ENCODE measurements around the gene PLPP1.

Gene PLPP1

GRCh38 chr5:55580042-55580441 is 45.3 kb upstream of the PLPP1 start:
- peaks cover 18% of the 10 kb centered on the region for H3K27me3 ChIP-seq (ENCODE audit: control insufficient read depth, low read length)
- TF ChIP-seq CTCF (IDR thresholded peaks at IDR 0.05; ENCODE audit: low read depth, low read length, poor library complexity, severe bottlenecking) (no peak), EZH2phosphoT487 (IDR thresholded peaks at IDR 0.05; ENCODE audit: borderline replicate concordance, low read length) (no peak)
- H3K36me3 ChIP-seq (ENCODE audit: control insufficient read depth, low read length): no peaks in the 10 kb centered on the region

GRCh38 chr5:55578771-55579170 is 44.0 kb upstream of the PLPP1 start:
- Histone ChIP-seq H3K36me3 (ENCODE audit: control insufficient read depth, low read length) (no peaks in the 10 kb centered on the region), H3K27ac (ENCODE audit: low read depth, low read length) (no peak overlapping the region), H3K4me1 (ENCODE audit: control insufficient read depth, low read length) (0 out of 2 replicates have a peak, but pooled peaks cover 3% of the 10 kb centered on the region), H4K20me1 (ENCODE audit: control insufficient read depth, insufficient read depth, low read depth, low read length) (no peaks in the 10 kb centered on the region), H3K9me3 (ENCODE audit: control insufficient read depth, insufficient read depth, low read length) (no peaks in the 10 kb centered on the region), H3K9me2 (replicated peaks; ENCODE audit: control insufficient read depth, low read length) (no peaks in the 10 kb centered on the region), H3K27me3 (ENCODE audit: control insufficient read depth, low read length) (peaks cover 18% of the 10 kb centered on the region), H3K4me3 (ENCODE audit: low read length) (no peak overlapping the region), H3K79me2 (ENCODE audit: control insufficient read depth, low read length) (no peaks in the 10 kb centered on the region), H3K4me2 (ENCODE audit: low read length) (no peak overlapping the region), H3F3A (ENCODE audit: control insufficient read depth, insufficient read depth) (no peaks in the 10 kb centered on the region)
- TF ChIP-seq CTCF (IDR thresholded peaks at IDR 0.05; ENCODE audit: low read depth, low read length, poor library complexity, severe bottlenecking): no peak
- TF ChIP-seq EZH2phosphoT487 (IDR thresholded peaks at IDR 0.05; ENCODE audit: borderline replicate concordance, low read length): no peak

More at GRCh38 chr5:55580042-55580441, 45.3 kb upstream of the PLPP1 start:
- Histone ChIP-seq H4K20me1 (ENCODE audit: control insufficient read depth, insufficient read depth, low read depth, low read length) (no peaks in the 10 kb centered on the region), H3K9me2 (replicated peaks; ENCODE audit: control insufficient read depth, low read length) (no peaks in the 10 kb centered on the region), H3K4me3 (ENCODE audit: low read length) (no peak overlapping the region), H3F3A (ENCODE audit: control insufficient read depth, insufficient read depth) (no peaks in the 10 kb centered on the region), H3K79me2 (ENCODE audit: control insufficient read depth, low read length) (no peaks in the 10 kb centered on the region), H3K4me1 (ENCODE audit: control insufficient read depth, low read length) (0 out of 2 replicates have a peak, but pooled peaks cover 3% of the 10 kb centered on the region), H3K27ac (ENCODE audit: low read depth, low read length) (no peak overlapping the region), H3K4me2 (ENCODE audit: low read length) (no peak overlapping the region), H3K9me3 (ENCODE audit: control insufficient read depth, insufficient read depth, low read length) (no peaks in the 10 kb centered on the region)

GRCh38 chr5:55577353-55578060 is 42.7 kb upstream of the PLPP1 start:
- no peaks in the 10 kb centered on the region for H3F3A ChIP-seq (ENCODE audit: control insufficient read depth, insufficient read depth)
- H3K4me2 ChIP-seq (ENCODE audit: low read length): no peak overlapping the region
- H3K79me2 ChIP-seq (ENCODE audit: control insufficient read depth, low read length): no peaks in the 10 kb centered on the region
- H3K9me3 ChIP-seq (ENCODE audit: control insufficient read depth, insufficient read depth, low read length): no peaks in the 10 kb centered on the region
- no peak overlapping the region for H3K4me3 ChIP-seq (ENCODE audit: low read length)
- no peak overlapping the region for H3K27ac ChIP-seq (ENCODE audit: low read depth, low read length)
- no peaks in the 10 kb centered on the region for H3K36me3 ChIP-seq (ENCODE audit: control insufficient read depth, low read length)
- H3K9me2 ChIP-seq (replicated peaks; ENCODE audit: control insufficient read depth, low read length): no peaks in the 10 kb centered on the region
- H3K4me1 ChIP-seq (ENCODE audit: control insufficient read depth, low read length): 0 out of 2 replicates have a peak, but pooled peaks cover 3% of the 10 kb centered on the region
- H3K27me3 ChIP-seq (ENCODE audit: control insufficient read depth, low read length): peaks cover 18% of the 10 kb centered on the region
- H4K20me1 ChIP-seq (ENCODE audit: control insufficient read depth, insufficient read depth, low read depth, low read length): no peaks in the 10 kb centered on the region
- TF ChIP-seq EZH2phosphoT487 (IDR thresholded peaks at IDR 0.05; ENCODE audit: borderline replicate concordance, low read length) (no peak), CTCF (IDR thresholded peaks at IDR 0.05; ENCODE audit: low read depth, low read length, poor library complexity, severe bottlenecking) (no peak)
